H1 (cell line): Measurements from ENCODE around the gene GSTT4. TPM values are rescaled to one million over a fixed set of nuclear protein-coding genes. Genes with fewer than 3 reads are reported as not detected.

Source experiments
- CTCF ChIA-PET: fragments of 300-600 bp; sonication (Branson Sonifier 250); formaldehyde crosslinking; loops from one replicate; lab custom pipeline; 2021; ENCODE audit not compliant: partially characterized antibody; lab: Charles Lee
- POLR2A ChIA-PET: fragments of 300-600 bp; sonication (Branson Sonifier 250); formaldehyde crosslinking; loops from one replicate; lab custom pipeline; 2021; ENCODE audit warnings: inconsistent platforms; ENCODE audit not compliant: partially characterized antibody; lab: Charles Lee
- DNase-seq, 2 experiments: peaks; one replicate each; pipeline versions ENCODE4 v3.0.0 to v3.0.0-alpha.2; 2010 to 2022; ENCODE audit warnings: low spot score in 2 of 2, low read depth in 1 of 2, mixed read lengths in 1 of 2
- FAIRE-seq: peaks from 2 replicates; lab custom pipeline; 2011; peaks lifted over from hg19 to GRCh38; lab: Jason Lieb, UNC
- H2AFZ ChIP-seq: 2 replicates; pipeline ENCODE4 v1.8.1; 2012; ENCODE audit warnings: low read length, inconsistent platforms
- H2AK5ac ChIP-seq: 2 replicates; pipeline ENCODE4 v1.6.1; 2013; ENCODE audit warnings: low read depth, low read length
- H2BK120ac ChIP-seq: replicated peaks from 2 replicates; pipeline ENCODE3; 2013; ENCODE audit warnings: low read depth, low read length, inconsistent platforms
- H2BK12ac ChIP-seq: 2 replicates; pipeline ENCODE4 v1.6.1; 2013; ENCODE audit warnings: low read depth, low read length
- H2BK15ac ChIP-seq: 2 replicates; pipeline ENCODE4 v1.6.1; 2013; ENCODE audit warnings: low read length
- H2BK20ac ChIP-seq: 2 replicates; pipeline ENCODE4 v1.6.1; 2013; ENCODE audit warnings: low read length
- H2BK5ac ChIP-seq: 2 replicates; pipeline ENCODE4 v1.6.1; 2013; ENCODE audit warnings: low read depth, low read length
- H3K14ac ChIP-seq: 2 replicates; pipeline ENCODE4 v1.6.1; 2013; ENCODE audit warnings: inconsistent platforms; ENCODE audit not compliant: insufficient read length
- H3K18ac ChIP-seq: 2 replicates; pipeline ENCODE4 v1.6.1; 2013; ENCODE audit warnings: low read length; ENCODE audit errors: extremely low read depth
- H3K23ac ChIP-seq: 2 replicates; pipeline ENCODE4 v1.6.1; 2013; ENCODE audit warnings: inconsistent platforms; ENCODE audit not compliant: insufficient read length
- H3K23me2 ChIP-seq: 2 replicates; pipeline ENCODE4 v1.6.1; 2013; ENCODE audit warnings: low read depth, low read length
- H3K27ac ChIP-seq: 2 replicates; pipeline ENCODE4 v1.6.1; 2011; ENCODE audit warnings: low read depth, low read length, inconsistent platforms
- H3K27me3 ChIP-seq, 4 experiments: replicated peaks in 1 of 4; 1 replicate in 1 of 4; 2 replicates in 3 of 4; pipeline versions ENCODE4 v1.6.1 to v1.8.1; 2011 to 2013; ENCODE audit warnings: low read length in 3 of 4, mild to moderate bottlenecking in 3 of 4, inconsistent platforms in 2 of 4, mixed read lengths in 2 of 4, moderate library complexity in 1 of 4; ENCODE audit not compliant: control insufficient read depth in 3 of 4, insufficient read depth in 3 of 4; ENCODE audit errors: extremely low read depth in 1 of 4
- H3K36me3 ChIP-seq, 4 experiments: 2 replicates each; pipeline versions ENCODE4 v1.6.1 to v1.8.1; 2011 to 2013; ENCODE audit warnings: mild to moderate bottlenecking in 4 of 4, low read length in 3 of 4, moderate library complexity in 2 of 4, control low read depth in 1 of 4, inconsistent platforms in 1 of 4; ENCODE audit not compliant: insufficient read depth in 4 of 4, control insufficient read depth in 2 of 4
- H3K4ac ChIP-seq: replicated peaks from 2 replicates; pipeline ENCODE3; 2013; ENCODE audit warnings: low read length, low read depth, mixed read lengths, inconsistent platforms; ENCODE audit not compliant: insufficient read length
- H3K4me1 ChIP-seq, 4 experiments: replicated peaks in 1 of 4; 1 replicate in 1 of 4; 2 replicates in 3 of 4; pipeline versions ENCODE4 v1.6.1 to v1.8.1; 2011 to 2013; ENCODE audit warnings: low read length in 3 of 4, inconsistent platforms in 2 of 4, mixed read lengths in 1 of 4; ENCODE audit not compliant: insufficient read depth in 4 of 4, control insufficient read depth in 3 of 4
- H3K4me2 ChIP-seq, 2 experiments: 2 replicates each; pipeline versions ENCODE4 v1.6.1 to v1.8.1; 2011 to 2013; ENCODE audit warnings: low read depth in 2 of 2, low read length in 2 of 2, control low read depth in 1 of 2, inconsistent platforms in 1 of 2, mild to moderate bottlenecking in 1 of 2; ENCODE audit not compliant: insufficient read depth in 1 of 2
- H3K4me3 ChIP-seq, 4 experiments: fragments of 200-600, 300-600 bp in 1 of 4; sonication (generic), shearing (Covaris generic), sonication (Bioruptor Twin) in 1 of 4; 2 replicates each; pipeline versions ENCODE4 v1.5.1 to v1.8.1; 2011 to 2016; ENCODE audit warnings: low read length in 4 of 4, low read depth in 3 of 4, control low read depth in 2 of 4, inconsistent platforms in 2 of 4, mild to moderate bottlenecking in 2 of 4, mixed read lengths in 1 of 4, moderate library complexity in 1 of 4; ENCODE audit not compliant: insufficient read depth in 2 of 4; ENCODE audit errors: extremely low read depth in 1 of 4
- H3K56ac ChIP-seq: replicated peaks from 2 replicates; pipeline ENCODE3; 2013; ENCODE audit warnings: low read depth, mild to moderate bottlenecking, mixed read lengths, low read length, inconsistent platforms; ENCODE audit not compliant: insufficient read length
- H3K79me1 ChIP-seq: 2 replicates; pipeline ENCODE4 v1.6.1; 2013; ENCODE audit warnings: low read depth, low read length, control low read depth
- H3K79me2 ChIP-seq, 2 experiments: 2 replicates each; pipeline versions ENCODE4 v1.6.1 to v1.8.1; 2012 to 2013; ENCODE audit warnings: low read length in 2 of 2, mild to moderate bottlenecking in 2 of 2, inconsistent platforms in 1 of 2; ENCODE audit not compliant: insufficient read depth in 2 of 2, control insufficient read depth in 1 of 2
- H3K9ac ChIP-seq, 4 experiments: replicated peaks in 1 of 4; 1 replicate in 1 of 4; 2 replicates in 3 of 4; pipeline versions ENCODE4 v1.6.1 to v1.8.1; 2011 to 2013; ENCODE audit warnings: low read depth in 3 of 4, low read length in 3 of 4, control low read depth in 2 of 4, mild to moderate bottlenecking in 2 of 4, moderate library complexity in 2 of 4, inconsistent platforms in 1 of 4; ENCODE audit errors: extremely low read depth in 1 of 4
- H3K9me3 ChIP-seq, 2 experiments: 2 replicates each; pipeline versions ENCODE4 v1.6.1 to v1.8.1; 2012 to 2013; ENCODE audit warnings: mild to moderate bottlenecking in 2 of 2, moderate library complexity in 2 of 2, control low read depth in 1 of 2, inconsistent platforms in 1 of 2, low read depth in 1 of 2, low read length in 1 of 2, mixed read lengths in 1 of 2; ENCODE audit not compliant: insufficient read depth in 2 of 2
- H4K20me1 ChIP-seq, 2 experiments: replicated peaks in 1 of 2; 2 replicates each; pipeline versions ENCODE3 to v1.8.1; 2011 to 2013; ENCODE audit warnings: inconsistent platforms in 2 of 2, low read length in 2 of 2, mild to moderate bottlenecking in 1 of 2; ENCODE audit not compliant: insufficient read depth in 2 of 2, control insufficient read depth in 1 of 2
- H4K5ac ChIP-seq: 2 replicates; pipeline ENCODE4 v1.6.1; 2013; ENCODE audit warnings: low read length, low read depth, mixed read lengths, inconsistent platforms; ENCODE audit not compliant: insufficient read length
- H4K8ac ChIP-seq: 2 replicates; pipeline ENCODE4 v1.8.0; 2013; ENCODE audit warnings: mild to moderate bottlenecking, moderate library complexity, low read length, inconsistent platforms; ENCODE audit not compliant: insufficient read depth; ENCODE audit errors: extremely low read depth
- H4K91ac ChIP-seq: replicated peaks from 2 replicates; pipeline ENCODE3; 2013; ENCODE audit warnings: low read length, mixed read lengths, inconsistent platforms; ENCODE audit not compliant: insufficient read length
- JUN ChIP-seq: IDR thresholded peaks from 2 replicates; pipeline ENCODE4 v1.6.1; 2011; ENCODE audit warnings: low read depth, mild to moderate bottlenecking, improper control_type of control experiment, low read length
- SP2 ChIP-seq: IDR thresholded peaks from 2 replicates; pipeline ENCODE4 v1.6.1; 2012; ENCODE audit warnings: mild to moderate bottlenecking, low read length, inconsistent platforms
- YY1 ChIP-seq: IDR thresholded peaks from 2 replicates; pipeline ENCODE4 v1.6.1; 2011; ENCODE audit warnings: low read depth, mild to moderate bottlenecking, low read length
- WGBS, 2 experiments: shearing (Covaris generic) in 1 of 2; methylation state at CpG; one replicate each; pipeline versions ENCODE4 v1.1.6 to v1.1.7; 2013 to 2015; ENCODE audit warnings: low lambda C conversion rate in 2 of 2, mixed read lengths in 2 of 2, inconsistent platforms in 1 of 2, low coverage in 1 of 2, missing lambda C conversion rate in 1 of 2; ENCODE audit not compliant: insufficient replicate concordance in 2 of 2, insufficient coverage in 1 of 2, insufficient read length in 1 of 2; ENCODE audit errors: extremely low coverage in 1 of 2, missing lambda C conversion rate in 1 of 2; 5-methylcytosine and 5-hydroxymethylcytosine counted together
- polyA plus RNA-seq, 7 experiments: library from polyadenylated mRNA; depleted of rRNA in 3 of 7; stranded (reverse) in 5 of 7; unstranded in 2 of 7; fragments of >200 nt in 5 of 7; fragments of 200-250 nt in 2 of 7; gene quantifications; 1 replicate in 5 of 7; 2 replicates in 1 of 7; 4 replicates in 1 of 7; pipeline versions ENCODE4 v1.2.1 to v1.2.3, GENCODE V29; 2011 to 2013; ENCODE audit warnings: missing spikeins in 2 of 7, mixed read lengths in 2 of 7
- total RNA-seq: library from RNA; stranded (reverse); fragmentation: NEBNext Ultra II Directional; extraction: Animal tissue kit (Norgen Biotek cat#: 25700); gene quantifications from 2 replicates; pipeline ENCODE4 v1.2.1, GENCODE V29; 2021

Gene GSTT4
- total and polyA plus RNA-seq, 2 of the 8 experiments (the other 6 are each of a cell fraction or from before 2014, with no cell fraction given) = 0.14 TPM; not detected in 1

DNA sequence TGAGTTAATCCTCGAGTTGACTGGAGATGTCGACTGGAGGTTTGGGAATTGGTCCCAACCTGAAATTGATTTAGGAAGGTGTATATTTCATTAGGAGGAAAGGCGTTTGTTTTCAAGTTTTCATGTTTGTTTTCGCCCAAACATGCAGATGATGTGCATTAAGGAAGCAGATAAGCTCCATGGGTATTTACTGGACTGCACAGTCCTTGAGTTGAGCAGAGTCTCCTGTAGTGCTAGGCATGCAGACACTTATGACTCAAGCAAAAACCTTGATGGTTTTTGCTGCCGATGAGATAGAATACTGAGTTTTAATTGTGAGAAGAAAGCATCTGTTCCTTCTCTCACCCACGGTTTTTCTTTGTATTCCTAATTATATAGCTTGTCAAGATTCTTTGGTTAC, 33.8 kb upstream of the GSTT4 start:
- no peak overlapping the region for H2BK20ac ChIP-seq
- no peak overlapping the region for H3K4ac ChIP-seq
- no peak overlapping the region for H3K56ac ChIP-seq
- H2BK5ac ChIP-seq = peak overlapping the region; percentile 21; the same call in 1 of the 2 replicates
- H4K20me1 ChIP-seq = peaks cover 0 to 3% of the 10 kb centered on the region in 2 experiments
- CTCF ChIA-PET = interaction anchor here (0.7 to 1.2 kb wide), 4 partner anchors 9 to 136 kb away, joined by 3 to 4 read pairs (median 3); no protein-coding TSS in a partner anchor
- H2BK120ac ChIP-seq = no peak overlapping the region
- 86% methylated on average over 6 of the region's 6 CpGs; no CpG with 5 or more reads in 1 of the 2 experiments for WGBS, 2 experiments
- no peak overlapping the region for H3K4me2 ChIP-seq
- no peak overlapping the region for H4K91ac ChIP-seq
- no peak overlapping the region for H2AFZ ChIP-seq
- no peak overlapping the region for H3K14ac ChIP-seq
- no peak overlapping the region for H4K8ac ChIP-seq
- peaks cover 2% of the 10 kb centered on the region; the same call in 1 of the 2 replicates for H3K79me1 ChIP-seq
- H2BK15ac ChIP-seq = no peak overlapping the region
- no peaks in the 10 kb centered on the region; the same call in 1 of the 2 replicates for H3K23me2 ChIP-seq
- DNase-seq (no peak), FAIRE-seq (no peak)
- H3K23ac ChIP-seq = no peak overlapping the region
- H2AK5ac ChIP-seq = no peak overlapping the region
- no peak overlapping the region for H2BK12ac ChIP-seq
- H3K36me3 ChIP-seq = peaks cover 5 to 36% (median 14%) of the 10 kb centered on the region in 4 experiments; a peak in 6 of 8 replicates
- POLR2A ChIA-PET = no interaction called here
- H3K27me3 ChIP-seq = no peaks in the 10 kb centered on the region
- H3K9me3 ChIP-seq = no peaks in the 10 kb centered on the region
- no peak overlapping the region for H3K4me3 ChIP-seq
- no peak for TF ChIP-seq YY1
- no peak for TF ChIP-seq JUN
- no peak for TF ChIP-seq SP2
- no peak overlapping the region for H4K5ac ChIP-seq
- no peak overlapping the region for H3K18ac ChIP-seq
- H3K79me2 ChIP-seq = peaks cover 0 to 12% of the 10 kb centered on the region in 2 experiments; a peak in 1 of 4 replicates
- H3K27ac ChIP-seq = no peak overlapping the region
- H3K4me1 ChIP-seq = no peaks in the 10 kb centered on the region
- no peak overlapping the region for H3K9ac ChIP-seq
